GM19397 (cell line): ENCODE results near the gene CACNA1H.
"Not testable (repeated sequence)": the region's sequence is repeated elsewhere in the genome, so short reads cannot be mapped to it uniquely, and the experiment has no call there.

ENCODE experiments used
- ATAC-seq: cut with Tn5 transposase; IDR thresholded peaks from one replicate; pipeline ENCODE4 v1.9.1; 2021; ENCODE audit warnings: mild to moderate bottlenecking, moderate library complexity; ENCODE audit not compliant: unreplicated experiment

The CACNA1H gene

GRCh38 chr16:1243363-1243762 is 90.5 kb downstream of the CACNA1H start:
- not testable (repeated sequence) for ATAC-seq

- ATAC-seq = not testable (repeated sequence)
Measured at GRCh38 chr16:1243907-1244850, 91.3 kb downstream of the CACNA1H start.

- ATAC-seq = no peak
Measured at GRCh38 chr16:1244881-1245280, 92.0 kb downstream of the CACNA1H start.

- no peak for ATAC-seq
Measured at GRCh38 chr16:1245452-1246020, 92.6 kb downstream of the CACNA1H start.

GRCh38 chr16:1247903-1248537 is 95.1 kb downstream of the CACNA1H start:
- not testable (repeated sequence) for ATAC-seq

GRCh38 chr16:1249031-1249755 is 96.3 kb downstream of the CACNA1H start:
- not testable (repeated sequence) for ATAC-seq

GRCh38 chr16:1253701-1254364 is 100.9 kb downstream of the CACNA1H start:
- ATAC-seq = not testable (repeated sequence)

- not testable (repeated sequence) for ATAC-seq
Measured at GRCh38 chr16:1254821-1255220, 101.9 kb downstream of the CACNA1H start.

GRCh38 chr16:1255276-1256122 is 102.6 kb downstream of the CACNA1H start, which contains the start of gene TPSD1:
Gene TPSD1 (plus strand): TSS chr16:1256069. CDS start chr16:1256281, 212 bp downstream.
- ATAC-seq = not testable (repeated sequence)

GRCh38 chr16:1256296-1256873 is 103.5 kb downstream of the CACNA1H start:
- ATAC-seq = not testable (repeated sequence)

- no peak for ATAC-seq
Measured at GRCh38 chr16:1256874-1257322, 104.0 kb downstream of the CACNA1H start.

- no peak for ATAC-seq
Measured at GRCh38 chr16:1257561-1258224, 104.8 kb downstream of the CACNA1H start.

- no peak for ATAC-seq
Measured at GRCh38 chr16:1258225-1258600, 105.3 kb downstream of the CACNA1H start.

GRCh38 chr16:1258906-1259759 is 106.2 kb downstream of the CACNA1H start:
- no peak for ATAC-seq

- no peak for ATAC-seq
Measured at GRCh38 chr16:1259760-1260068, 106.8 kb downstream of the CACNA1H start.

GRCh38 chr16:1260101-1260680 is 107.3 kb downstream of the CACNA1H start:
- no peak for ATAC-seq

GRCh38 chr16:1261131-1261892 is 108.4 kb downstream of the CACNA1H start:
- no peak for ATAC-seq
